Peyer's patch (tissue), 4 donors: ENCODE measurements around the gene TIGD1.

Experiments
- POLR2A ChIP-seq, 2 donors: fragments of 450-650 bp; IDR thresholded peaks; one replicate each; pipeline ENCODE4 v1.5.1; 2017; ENCODE audit warnings: antibody characterized with exemption in 2 of 2, mild to moderate bottlenecking in 2 of 2, moderate library complexity in 2 of 2
- TF ChIP-seq, protein P1 (sequence below), 6 experiments: fragments of 450-650 bp in 4 of 6; fragments of 200-600 bp in 2 of 6; sonication (generic) in 1 of 6; IDR thresholded peaks; one replicate each; pipeline ENCODE4 v1.5.1; 2017 to 2019; ENCODE audit warnings: antibody characterized with exemption in 6 of 6, mild to moderate bottlenecking in 3 of 6, moderate library complexity in 1 of 6

DNA sequence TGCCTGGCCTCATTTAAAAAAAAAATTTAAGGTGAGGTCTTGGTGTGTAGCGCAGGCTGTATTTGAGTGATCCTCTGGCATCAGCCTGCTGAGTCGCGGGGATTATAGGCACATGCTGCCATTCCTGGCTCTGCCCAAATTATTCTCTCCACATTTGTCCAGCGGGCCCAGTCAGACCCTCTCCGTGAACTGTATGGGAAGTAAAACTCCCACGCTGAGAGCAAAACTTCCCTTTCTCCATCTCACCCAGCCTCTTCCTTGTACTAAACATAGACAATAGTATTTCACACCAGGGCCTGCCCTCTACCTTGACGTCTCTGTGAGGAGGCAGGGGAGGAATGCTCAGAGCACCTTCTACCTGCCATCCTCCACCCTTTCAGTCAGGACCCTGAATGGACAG, 37.2 kb upstream of the TIGD1 start:
- TF ChIP-seq, protein P1, sequence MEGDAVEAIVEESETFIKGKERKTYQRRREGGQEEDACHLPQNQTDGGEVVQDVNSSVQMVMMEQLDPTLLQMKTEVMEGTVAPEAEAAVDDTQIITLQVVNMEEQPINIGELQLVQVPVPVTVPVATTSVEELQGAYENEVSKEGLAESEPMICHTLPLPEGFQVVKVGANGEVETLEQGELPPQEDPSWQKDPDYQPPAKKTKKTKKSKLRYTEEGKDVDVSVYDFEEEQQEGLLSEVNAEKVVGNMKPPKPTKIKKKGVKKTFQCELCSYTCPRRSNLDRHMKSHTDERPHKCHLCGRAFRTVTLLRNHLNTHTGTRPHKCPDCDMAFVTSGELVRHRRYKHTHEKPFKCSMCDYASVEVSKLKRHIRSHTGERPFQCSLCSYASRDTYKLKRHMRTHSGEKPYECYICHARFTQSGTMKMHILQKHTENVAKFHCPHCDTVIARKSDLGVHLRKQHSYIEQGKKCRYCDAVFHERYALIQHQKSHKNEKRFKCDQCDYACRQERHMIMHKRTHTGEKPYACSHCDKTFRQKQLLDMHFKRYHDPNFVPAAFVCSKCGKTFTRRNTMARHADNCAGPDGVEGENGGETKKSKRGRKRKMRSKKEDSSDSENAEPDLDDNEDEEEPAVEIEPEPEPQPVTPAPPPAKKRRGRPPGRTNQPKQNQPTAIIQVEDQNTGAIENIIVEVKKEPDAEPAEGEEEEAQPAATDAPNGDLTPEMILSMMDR (IDR thresholded peaks at IDR 0.05): no peak
- no peak for TF ChIP-seq POLR2A (IDR thresholded peaks at IDR 0.05)
